ENCODE measurements around the gene ARHGAP24.

- TF ChIP-seq, protein P1, sequence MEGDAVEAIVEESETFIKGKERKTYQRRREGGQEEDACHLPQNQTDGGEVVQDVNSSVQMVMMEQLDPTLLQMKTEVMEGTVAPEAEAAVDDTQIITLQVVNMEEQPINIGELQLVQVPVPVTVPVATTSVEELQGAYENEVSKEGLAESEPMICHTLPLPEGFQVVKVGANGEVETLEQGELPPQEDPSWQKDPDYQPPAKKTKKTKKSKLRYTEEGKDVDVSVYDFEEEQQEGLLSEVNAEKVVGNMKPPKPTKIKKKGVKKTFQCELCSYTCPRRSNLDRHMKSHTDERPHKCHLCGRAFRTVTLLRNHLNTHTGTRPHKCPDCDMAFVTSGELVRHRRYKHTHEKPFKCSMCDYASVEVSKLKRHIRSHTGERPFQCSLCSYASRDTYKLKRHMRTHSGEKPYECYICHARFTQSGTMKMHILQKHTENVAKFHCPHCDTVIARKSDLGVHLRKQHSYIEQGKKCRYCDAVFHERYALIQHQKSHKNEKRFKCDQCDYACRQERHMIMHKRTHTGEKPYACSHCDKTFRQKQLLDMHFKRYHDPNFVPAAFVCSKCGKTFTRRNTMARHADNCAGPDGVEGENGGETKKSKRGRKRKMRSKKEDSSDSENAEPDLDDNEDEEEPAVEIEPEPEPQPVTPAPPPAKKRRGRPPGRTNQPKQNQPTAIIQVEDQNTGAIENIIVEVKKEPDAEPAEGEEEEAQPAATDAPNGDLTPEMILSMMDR (IDR thresholded peaks at IDR 0.05): no peak
- TF ChIP-seq EZH2phosphoT487 (IDR thresholded peaks at IDR 0.05; ENCODE audit: borderline replicate concordance, low read depth) (no peak), TAF1 (IDR thresholded peaks at IDR 0.05; ENCODE audit: borderline replicate concordance, low read depth, low read length) (no peak)
Measured at GRCh38 chr4:85883180-85883579, 408.2 kb downstream of the ARHGAP24 start.

All from SK-N-SH (cell line).